HFF-Myc (cell line): Measurements from ENCODE around the gene BCAN.

Source experiments
- DNase-seq: peaks from one replicate; pipeline ENCODE4 v3.0.0-alpha.2; 2011; ENCODE audit warnings: low read depth; ENCODE audit errors: extremely low read depth
- H3K4me3 ChIP-seq: replicated peaks from 2 replicates; pipeline ENCODE4 v1.5.1; 2011; ENCODE audit warnings: low read depth, mild to moderate bottlenecking, control low read depth, low read length
- TF ChIP-seq, protein P1 (sequence below): IDR thresholded peaks from 2 replicates; pipeline ENCODE4 v1.5.1; 2012; ENCODE audit warnings: mild to moderate bottlenecking, low read depth, low read length, control low read depth; ENCODE audit errors: missing control alignments

BCAN gene

DNA sequence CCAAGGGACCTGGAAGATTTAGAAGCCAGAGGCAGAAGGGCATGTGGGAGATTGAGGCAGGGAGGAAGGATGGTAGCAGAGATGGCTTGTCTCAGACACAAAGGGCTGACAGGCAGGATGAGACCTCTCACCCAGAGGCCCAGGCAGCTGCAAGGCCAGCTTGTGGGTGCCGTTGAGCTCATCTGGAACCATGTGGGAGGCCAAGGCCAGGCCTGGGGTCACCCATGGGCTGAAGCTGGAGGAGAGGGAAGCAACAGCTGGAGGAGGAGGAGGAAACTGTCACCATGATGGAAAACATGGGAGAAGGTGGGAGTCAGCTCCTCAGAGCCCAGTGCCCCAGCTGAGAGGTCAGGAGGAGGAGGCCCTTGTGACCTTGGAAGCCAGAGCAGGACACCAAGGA lies 57.1 kb downstream of the BCAN start:
- H3K4me3 ChIP-seq: no peak overlapping the region
- TF ChIP-seq, protein P1, sequence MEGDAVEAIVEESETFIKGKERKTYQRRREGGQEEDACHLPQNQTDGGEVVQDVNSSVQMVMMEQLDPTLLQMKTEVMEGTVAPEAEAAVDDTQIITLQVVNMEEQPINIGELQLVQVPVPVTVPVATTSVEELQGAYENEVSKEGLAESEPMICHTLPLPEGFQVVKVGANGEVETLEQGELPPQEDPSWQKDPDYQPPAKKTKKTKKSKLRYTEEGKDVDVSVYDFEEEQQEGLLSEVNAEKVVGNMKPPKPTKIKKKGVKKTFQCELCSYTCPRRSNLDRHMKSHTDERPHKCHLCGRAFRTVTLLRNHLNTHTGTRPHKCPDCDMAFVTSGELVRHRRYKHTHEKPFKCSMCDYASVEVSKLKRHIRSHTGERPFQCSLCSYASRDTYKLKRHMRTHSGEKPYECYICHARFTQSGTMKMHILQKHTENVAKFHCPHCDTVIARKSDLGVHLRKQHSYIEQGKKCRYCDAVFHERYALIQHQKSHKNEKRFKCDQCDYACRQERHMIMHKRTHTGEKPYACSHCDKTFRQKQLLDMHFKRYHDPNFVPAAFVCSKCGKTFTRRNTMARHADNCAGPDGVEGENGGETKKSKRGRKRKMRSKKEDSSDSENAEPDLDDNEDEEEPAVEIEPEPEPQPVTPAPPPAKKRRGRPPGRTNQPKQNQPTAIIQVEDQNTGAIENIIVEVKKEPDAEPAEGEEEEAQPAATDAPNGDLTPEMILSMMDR: no peak

DNA sequence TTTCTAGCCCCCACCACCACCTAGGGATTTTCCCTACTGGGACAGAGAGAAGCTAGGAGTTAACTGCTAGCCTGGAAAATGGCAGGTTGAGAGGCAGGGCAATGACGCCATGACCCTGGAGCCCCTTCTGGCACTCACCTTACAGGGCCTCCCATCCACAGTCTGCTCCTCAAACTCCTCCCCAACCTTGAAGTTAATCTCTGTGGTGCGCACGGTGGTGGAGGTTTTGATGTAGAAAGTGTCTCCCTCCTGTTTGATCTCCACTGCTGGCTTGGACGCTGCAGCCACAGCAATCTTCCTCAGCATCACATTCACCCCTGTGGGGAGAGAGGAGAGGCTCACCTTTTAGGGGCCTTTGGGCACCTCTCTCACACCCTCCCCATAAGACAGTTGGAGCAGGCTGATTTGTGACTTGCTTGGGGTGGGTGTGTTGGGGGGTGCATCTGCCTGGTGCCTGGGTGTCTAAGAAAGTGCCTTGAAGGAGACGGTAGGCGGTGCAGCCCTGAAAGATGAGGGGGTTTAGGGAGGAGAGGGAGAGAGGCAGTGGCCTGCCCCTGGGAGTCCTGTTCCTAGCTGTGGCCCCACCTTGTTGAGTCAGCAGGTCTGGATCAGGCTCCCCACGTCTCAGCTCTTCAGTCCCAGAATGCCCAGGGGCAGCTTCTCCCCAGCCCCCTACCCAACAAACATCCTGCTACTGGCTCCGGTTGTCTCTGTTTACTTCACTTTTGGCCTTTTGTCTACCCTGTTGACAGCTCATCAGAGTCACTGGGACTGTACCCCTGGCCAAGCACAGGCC lies 59.0 kb downstream of the BCAN start:
- H3K4me3 ChIP-seq: no peak overlapping the region
- no peak for DNase-seq
- TF ChIP-seq, protein P1: no peak

More for the DNA sequence above, 57.1 kb downstream of the BCAN start:
- no peak for DNase-seq

DNA sequence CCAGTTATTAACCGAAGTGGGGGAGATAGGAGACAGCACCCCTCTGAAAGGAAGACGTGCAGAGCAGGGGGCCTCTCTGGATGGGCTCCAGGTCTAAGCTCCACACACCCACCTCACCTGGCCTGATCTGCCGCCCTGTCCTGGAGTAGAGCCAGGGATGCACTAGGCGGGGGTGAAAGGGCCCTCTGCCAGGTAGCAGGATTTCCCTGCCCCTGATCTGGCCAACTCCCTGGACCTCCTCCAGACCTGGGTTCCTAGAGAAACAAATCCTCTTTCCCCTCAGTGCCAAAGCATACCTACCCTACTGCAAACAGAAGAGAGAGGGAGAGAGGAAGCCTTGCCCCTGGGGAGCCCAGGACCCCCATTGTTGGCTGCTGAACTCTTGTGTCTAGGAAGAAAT lies 61.4 kb downstream of the BCAN start:
- TF ChIP-seq, protein P1: no peak
- no peak for DNase-seq

DNA sequence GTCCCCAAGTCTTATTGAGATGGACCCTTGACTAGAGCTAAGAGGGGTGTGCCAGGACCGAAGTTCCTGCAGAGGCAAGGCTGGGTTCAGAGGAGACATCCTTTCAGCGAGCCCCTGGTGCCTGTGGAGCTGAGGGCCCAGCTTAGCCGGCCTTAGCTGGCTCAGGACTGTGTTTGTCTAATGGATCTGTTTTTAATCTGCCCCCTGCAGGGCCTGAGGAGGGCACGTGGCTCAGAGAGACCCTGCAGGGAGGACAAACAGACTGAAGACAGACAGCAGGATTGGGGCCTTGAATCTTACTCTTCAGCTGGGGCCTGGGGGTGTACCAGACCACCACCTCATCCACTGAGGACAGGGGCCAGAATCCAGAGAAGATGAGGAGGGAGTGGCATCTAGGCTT lies 61.8 kb downstream of the BCAN start:
- H3K4me3 ChIP-seq: peak overlapping the region; percentile 68
- TF ChIP-seq, protein P1: no peak
- DNase-seq: no peak

More for the DNA sequence above, 61.4 kb downstream of the BCAN start:
- peak overlapping the region; percentile 68 for H3K4me3 ChIP-seq

DNA sequence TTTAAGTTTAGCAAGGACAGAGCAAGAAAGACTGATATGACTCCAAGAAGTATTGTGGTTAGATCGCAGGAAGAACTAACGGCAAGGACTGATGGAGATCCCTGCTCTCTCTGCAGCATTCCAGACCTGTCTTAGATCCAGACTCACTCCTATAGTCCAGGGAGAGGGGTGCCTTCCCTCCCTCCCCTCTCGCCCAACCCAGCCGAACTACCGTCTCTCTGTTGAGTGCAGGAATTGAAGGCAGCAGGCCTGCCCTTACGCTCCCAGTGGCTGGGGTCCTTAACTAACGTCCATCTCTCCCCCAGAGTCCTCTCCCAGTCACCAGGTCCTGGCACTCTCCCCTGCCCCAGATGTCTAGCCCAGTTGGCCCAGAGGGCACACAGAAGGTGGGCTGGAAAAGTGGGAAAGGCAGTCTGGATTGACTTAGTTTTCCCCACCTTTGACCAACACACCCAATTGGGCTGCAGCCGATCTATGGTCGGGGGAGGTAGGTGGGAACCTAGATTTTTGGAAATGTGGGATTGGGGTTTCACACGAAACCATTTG lies 62.3 kb downstream of the BCAN start:
- H3K4me3 ChIP-seq: peak overlapping the region; percentile 68
- TF ChIP-seq, protein P1: no peak
- no peak for DNase-seq

DNA sequence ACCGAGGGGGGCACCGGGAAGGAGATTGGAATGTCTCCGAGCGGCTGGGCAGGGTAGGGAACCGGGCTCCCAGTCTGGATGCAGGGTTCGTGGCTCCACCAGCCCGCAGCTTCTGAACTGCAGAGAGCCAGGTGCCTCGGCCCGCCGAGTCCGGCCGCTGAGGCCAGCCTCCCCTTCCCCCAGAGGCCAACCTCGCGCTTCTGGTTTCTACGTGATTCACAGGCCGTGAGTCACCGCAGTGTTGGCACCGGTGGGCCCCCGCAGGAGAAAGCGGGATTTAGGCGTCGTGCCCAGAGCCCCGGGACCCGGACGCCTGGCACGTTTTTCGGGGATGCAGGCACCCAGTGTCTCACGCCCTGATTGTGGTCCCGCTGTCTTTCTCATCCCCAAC lies 63.0 kb downstream of the BCAN start:
- no peak for DNase-seq
- peak overlapping the region; percentile 68 for H3K4me3 ChIP-seq
- TF ChIP-seq, protein P1: no peak
